ENCODE data around the gene KISS1. TPM values are rescaled to one million over a fixed set of nuclear protein-coding genes. Genes with fewer than 3 reads are reported as not detected.

The KISS1 gene
- total and polyA plus RNA-seq, 2 donors from 2014 or later: 0.50 to 25.2 TPM

GRCh38 chr1:204227996-204228785 lies 31.9 kb upstream of the KISS1 start:
- H3K9ac ChIP-seq (ENCODE audit: low read length in 3 of 3): no peak overlapping the region
- H3K27ac ChIP-seq (ENCODE audit: low read depth in 2 of 2, low read length in 2 of 2): no peak overlapping the region
- no peak for TF ChIP-seq CTCF (IDR thresholded peaks at IDR 0.05; ENCODE audit: borderline replicate concordance, extremely low read depth, insufficient read depth)
- H3K36me3 ChIP-seq (ENCODE audit: control insufficient read depth in 2 of 3, insufficient read depth in 3 of 3, low read length in 3 of 3): peaks cover 5 to 46% (median 32%) of the 10 kb centered on the region in 3 donors
- H3K27me3 ChIP-seq (ENCODE audit: control insufficient read depth, insufficient read depth, low read length): no peaks in the 10 kb centered on the region
- no peak overlapping the region for H3K4me3 ChIP-seq (ENCODE audit: low read length in 3 of 3)
- H3K4me1 ChIP-seq (ENCODE audit: control insufficient read depth in 2 of 3, insufficient read depth in 2 of 3, low read depth in 1 of 3, low read length in 3 of 3): peaks cover 0 to 20% (median 19%) of the 10 kb centered on the region in 3 donors
- no peaks in the 10 kb centered on the region for H3K9me3 ChIP-seq (ENCODE audit: control insufficient read depth in 2 of 3, insufficient read depth in 1 of 3, low read length in 3 of 3)
- no peak for DNase-seq
- FAIRE-seq: no peak
- intact Hi-C loops (cut with DNase I): no loop called here

- Histone ChIP-seq H3K4me1 (ENCODE audit: control insufficient read depth in 2 of 3, insufficient read depth in 2 of 3, low read depth in 1 of 3, low read length in 3 of 3) (peaks cover 0 to 20% (median 19%) of the 10 kb centered on the region in 3 donors), H3K4me3 (ENCODE audit: low read length in 3 of 3) (no peak overlapping the region), H3K9ac (ENCODE audit: low read length in 3 of 3) (no peak overlapping the region), H3K27ac (ENCODE audit: low read depth in 2 of 2, low read length in 2 of 2) (no peak overlapping the region), H3K9me3 (ENCODE audit: control insufficient read depth in 2 of 3, insufficient read depth in 1 of 3, low read length in 3 of 3) (no peaks in the 10 kb centered on the region), H3K36me3 (ENCODE audit: control insufficient read depth in 2 of 3, insufficient read depth in 3 of 3, low read length in 3 of 3) (peaks cover 5 to 46% (median 37%) of the 10 kb centered on the region in 3 donors), H3K27me3 (ENCODE audit: control insufficient read depth, insufficient read depth, low read length) (no peaks in the 10 kb centered on the region)
- no peak for TF ChIP-seq CTCF (IDR thresholded peaks at IDR 0.05; ENCODE audit: borderline replicate concordance, extremely low read depth, insufficient read depth)
- DNase-seq (no peak), FAIRE-seq (no peak)
- intact Hi-C loops (cut with DNase I): no loop called here
Measured at GRCh38 chr1:204227351-204227750, 31.1 kb upstream of the KISS1 start.

GRCh38 chr1:204225841-204226735 lies 29.8 kb upstream of the KISS1 start:
- H3K9ac ChIP-seq (ENCODE audit: low read length in 3 of 3): no peak overlapping the region
- no peaks in the 10 kb centered on the region for H3K27me3 ChIP-seq (ENCODE audit: control insufficient read depth, insufficient read depth, low read length)
- TF ChIP-seq CTCF (IDR thresholded peaks at IDR 0.05; ENCODE audit: borderline replicate concordance, extremely low read depth, insufficient read depth): no peak

More at GRCh38 chr1:204225841-204226735, 29.8 kb upstream of the KISS1 start:
- peak in 4 of 5 donors; percentile 43 to 83 (median 72) for DNase-seq
- peaks cover 5 to 42% (median 39%) of the 10 kb centered on the region in 3 donors for H3K36me3 ChIP-seq (ENCODE audit: control insufficient read depth in 2 of 3, insufficient read depth in 3 of 3, low read length in 3 of 3)
- H3K27ac ChIP-seq (ENCODE audit: low read depth in 2 of 2, low read length in 2 of 2): peak overlapping the region; percentile 72 to 76
- H3K9me3 ChIP-seq (ENCODE audit: control insufficient read depth in 2 of 3, insufficient read depth in 1 of 3, low read length in 3 of 3): no peaks in the 10 kb centered on the region
- FAIRE-seq: no peak
- no peak overlapping the region for H3K4me3 ChIP-seq (ENCODE audit: low read length in 3 of 3)
- intact Hi-C loops (cut with DNase I): no loop called here
- peaks cover 0 to 20% (median 19%) of the 10 kb centered on the region in 3 donors for H3K4me1 ChIP-seq (ENCODE audit: control insufficient read depth in 2 of 3, insufficient read depth in 2 of 3, low read depth in 1 of 3, low read length in 3 of 3)
